Measurements from ENCODE around the gene GPC3. TPM values are rescaled to one million over a fixed set of nuclear protein-coding genes. Genes with fewer than 3 reads are reported as not detected.

The GPC3 gene
- total RNA-seq, 2 experiments from 2014 or later, result 0.58 to 0.63 TPM

- CTCF ChIA-PET, result no interaction called here
- no peak overlapping the region for H3K27ac Mint-ChIP-seq
- no peaks in the 10 kb centered on the region for H3K27me3 Mint-ChIP-seq
- no peak for DNase-seq
- TF ChIP-seq CTCF (IDR thresholded peaks at IDR 0.05), result no peak
- no peaks in the 10 kb centered on the region for H3K9me3 Mint-ChIP-seq
- H3K4me1 Mint-ChIP-seq (ENCODE audit: low read depth), result no peaks in the 10 kb centered on the region
- intact Hi-C loops (cut with micrococcal nuclease), result no loop called here
- POLR2A ChIA-PET, result interaction anchor here (0.6 kb wide), 1 partner anchor 640 kb away, joined by 3 read pairs; no protein-coding TSS in a partner anchor
- no peak overlapping the region for H3K4me3 Mint-ChIP-seq
- ATAC-seq, result no peak
- no peaks in the 10 kb centered on the region for H3K36me3 Mint-ChIP-seq (ENCODE audit: low read depth)
Measured at GRCh38 chrX:133715715-133716114, 269.7 kb downstream of the GPC3 start.

- H3K27ac Mint-ChIP-seq, result no peak overlapping the region
- H3K9me3 Mint-ChIP-seq, result no peaks in the 10 kb centered on the region
- intact Hi-C loops (cut with micrococcal nuclease), result no loop called here
- ChIA-PET POLR2A (no interaction called here), CTCF (no interaction called here)
- no peaks in the 10 kb centered on the region for H3K27me3 Mint-ChIP-seq
- no peak for ATAC-seq
- DNase-seq, result no peak
- no peaks in the 10 kb centered on the region for H3K36me3 Mint-ChIP-seq (ENCODE audit: low read depth)
- no peak overlapping the region for H3K4me3 Mint-ChIP-seq
- H3K4me1 Mint-ChIP-seq (ENCODE audit: low read depth), result no peaks in the 10 kb centered on the region
- TF ChIP-seq CTCF (IDR thresholded peaks at IDR 0.05), result no peak
Measured at GRCh38 chrX:133709501-133709900, 275.9 kb downstream of the GPC3 start.

GRCh38 chrX:133706890-133707289 is 278.5 kb downstream of the GPC3 start:
- H3K36me3 Mint-ChIP-seq (ENCODE audit: low read depth), result no peaks in the 10 kb centered on the region
- DNase-seq (no peak), ATAC-seq (no peak)
- ChIA-PET CTCF (no interaction called here), POLR2A (no interaction called here)
- no peaks in the 10 kb centered on the region for H3K9me3 Mint-ChIP-seq
- no peak overlapping the region for H3K4me3 Mint-ChIP-seq
- intact Hi-C loops (cut with micrococcal nuclease), result no loop called here
- H3K27ac Mint-ChIP-seq, result no peak overlapping the region
- TF ChIP-seq CTCF (IDR thresholded peaks at IDR 0.05), result no peak
- no peaks in the 10 kb centered on the region for H3K27me3 Mint-ChIP-seq
- no peaks in the 10 kb centered on the region for H3K4me1 Mint-ChIP-seq (ENCODE audit: low read depth)

- intact Hi-C loops (cut with micrococcal nuclease), result no loop called here
- H3K27ac Mint-ChIP-seq, result no peak overlapping the region
- POLR2A ChIA-PET, result no interaction called here
- H3K9me3 Mint-ChIP-seq, result no peaks in the 10 kb centered on the region
- no peaks in the 10 kb centered on the region for H3K36me3 Mint-ChIP-seq (ENCODE audit: low read depth)
- no peaks in the 10 kb centered on the region for H3K27me3 Mint-ChIP-seq
- no peaks in the 10 kb centered on the region for H3K4me1 Mint-ChIP-seq (ENCODE audit: low read depth)
- H3K4me3 Mint-ChIP-seq, result no peak overlapping the region
- ATAC-seq (no peak), DNase-seq (no peak)
- no peak for TF ChIP-seq CTCF (IDR thresholded peaks at IDR 0.05)
- CTCF ChIA-PET, result interaction anchor here (1.5 kb wide), 1 partner anchor 90 kb away, joined by 3 read pairs; no protein-coding TSS in a partner anchor
Measured at GRCh38 chrX:133702230-133702629, 283.2 kb downstream of the GPC3 start.

GRCh38 chrX:133699023-133699728 is 286.2 kb downstream of the GPC3 start:
- no peaks in the 10 kb centered on the region for H3K9me3 Mint-ChIP-seq
- no peaks in the 10 kb centered on the region for H3K36me3 Mint-ChIP-seq (ENCODE audit: low read depth)
- ChIA-PET CTCF (interaction anchor here (0.7 to 1.8 kb wide), 4 partner anchors 47 to 223 kb away, joined by 3 to 4 read pairs (median 3); no protein-coding TSS in a partner anchor), POLR2A (no interaction called here)
- ATAC-seq (no peak), DNase-seq (no peak)
- no peaks in the 10 kb centered on the region for H3K4me1 Mint-ChIP-seq (ENCODE audit: low read depth)
- intact Hi-C loops (cut with micrococcal nuclease), result no loop called here
- no peak for TF ChIP-seq CTCF (IDR thresholded peaks at IDR 0.05)
- H3K4me3 Mint-ChIP-seq, result no peak overlapping the region
- no peaks in the 10 kb centered on the region for H3K27me3 Mint-ChIP-seq
- no peak overlapping the region for H3K27ac Mint-ChIP-seq

Measured in activated CD8-positive, alpha-beta T cell treated with anti-CD3 and anti-CD28 coated beads for 36 hours (primary cell).